ENCODE measurements around the gene PPP2R2B.

Gene PPP2R2B

DNA sequence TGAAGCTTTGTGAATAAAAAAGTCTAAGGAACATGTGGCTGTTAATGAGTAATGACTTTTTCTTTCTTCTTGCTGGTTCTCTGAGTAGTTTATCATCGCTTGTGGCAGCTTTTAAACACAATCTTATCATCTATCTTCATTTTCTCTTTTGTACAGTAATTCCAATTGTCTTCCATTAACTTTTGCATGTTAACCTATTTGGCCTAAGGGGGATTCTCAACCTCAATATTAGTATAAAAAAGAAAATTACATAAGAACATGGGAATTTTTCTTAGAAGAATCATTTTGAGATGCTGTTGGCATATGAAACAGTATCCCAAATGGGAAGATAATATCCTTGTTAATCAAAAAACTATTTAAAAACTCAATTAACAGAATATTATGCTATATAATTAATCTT, 182.9 kb downstream of the PPP2R2B start:
- DNase-seq = no peak

GRCh38 chr5:146690880-146691355, 187.6 kb downstream of the PPP2R2B start:
- no peak for DNase-seq

- no peak for DNase-seq
Observed at GRCh38 chr5:146687630-146688029, 190.9 kb downstream of the PPP2R2B start.

- no peak for DNase-seq
Observed at GRCh38 chr5:146683861-146684260, 194.7 kb downstream of the PPP2R2B start.

- no peak for DNase-seq
Observed at GRCh38 chr5:146682899-146683532, 195.5 kb downstream of the PPP2R2B start.

- no peak for DNase-seq
Observed at GRCh38 chr5:146681585-146682105, 196.9 kb downstream of the PPP2R2B start.

- no peak for DNase-seq
Observed at GRCh38 chr5:146680846-146681584, 197.5 kb downstream of the PPP2R2B start.

DNA sequence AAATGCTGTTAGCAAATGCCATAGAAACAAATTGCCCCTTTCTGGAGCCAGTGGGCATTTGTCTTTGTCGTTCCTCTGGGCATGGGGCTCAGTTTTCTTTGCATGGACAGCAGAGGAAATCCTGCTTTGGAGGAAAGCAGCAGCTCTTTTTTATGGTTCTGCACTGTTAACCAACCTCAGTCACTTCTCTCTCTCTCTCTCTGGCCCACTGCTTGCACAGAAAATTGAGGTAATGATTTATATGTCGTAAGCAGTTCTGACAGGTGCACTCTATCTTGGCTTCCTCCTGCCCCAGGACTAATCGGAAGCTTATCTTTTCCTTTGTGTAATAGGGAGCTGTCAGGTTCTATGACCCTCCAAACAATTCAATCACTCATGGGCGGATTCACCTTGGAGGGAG, 202.9 kb downstream of the PPP2R2B start:
- no peak for DNase-seq

DNA sequence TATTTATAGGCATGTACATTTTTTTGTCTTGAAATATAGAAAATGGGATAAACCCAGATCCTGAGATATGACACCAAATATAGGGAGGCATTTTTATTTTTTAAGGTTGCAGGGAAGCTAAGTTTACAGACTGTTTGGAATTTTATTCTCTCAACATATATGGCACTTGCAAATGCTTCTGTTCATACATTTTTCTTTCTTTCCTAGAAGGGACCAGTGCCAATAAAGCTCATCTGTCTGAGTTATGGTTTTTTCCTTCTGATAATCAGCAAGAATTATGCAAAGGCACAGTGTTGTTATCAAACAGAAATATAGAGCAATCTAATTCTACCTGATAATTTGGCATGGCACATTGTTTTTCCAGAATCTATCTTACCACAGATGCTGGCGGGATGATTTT, 205.7 kb downstream of the PPP2R2B start:
- DNase-seq = no peak

DNA sequence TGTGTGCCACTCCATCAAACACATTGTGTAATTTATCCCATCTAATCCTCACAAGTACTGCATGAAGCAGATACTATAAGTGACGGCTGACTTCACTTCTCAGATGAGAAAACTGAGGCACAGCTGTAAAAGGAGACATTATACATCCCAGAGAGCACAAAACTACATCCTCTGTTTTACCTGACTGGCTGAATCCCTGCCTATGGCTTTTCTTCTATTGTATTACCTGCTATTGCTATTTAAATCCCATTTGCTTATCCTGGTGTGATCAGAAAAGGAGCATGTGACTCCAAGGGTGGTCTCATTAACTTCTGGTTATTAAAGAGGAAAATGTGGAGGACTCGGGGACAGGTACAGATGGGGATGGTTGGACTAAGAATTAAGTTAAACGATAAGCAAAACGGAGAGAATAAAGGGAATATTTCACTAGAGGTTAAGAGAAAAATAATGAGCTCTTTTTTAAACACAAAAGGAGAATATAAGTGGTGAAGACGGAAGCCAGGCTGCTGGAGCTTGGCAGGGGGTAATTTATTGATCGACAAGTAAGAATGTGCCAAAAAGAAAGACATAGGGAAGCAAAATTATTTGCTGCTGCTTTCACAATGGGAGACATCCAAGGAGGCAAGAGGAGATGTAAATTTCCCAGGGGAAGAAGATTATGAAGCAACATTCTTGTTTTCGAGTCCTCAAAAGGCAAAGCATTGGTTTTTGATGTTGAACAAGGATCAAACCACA, 206.8 kb downstream of the PPP2R2B start:
- DNase-seq = no peak

DNA sequence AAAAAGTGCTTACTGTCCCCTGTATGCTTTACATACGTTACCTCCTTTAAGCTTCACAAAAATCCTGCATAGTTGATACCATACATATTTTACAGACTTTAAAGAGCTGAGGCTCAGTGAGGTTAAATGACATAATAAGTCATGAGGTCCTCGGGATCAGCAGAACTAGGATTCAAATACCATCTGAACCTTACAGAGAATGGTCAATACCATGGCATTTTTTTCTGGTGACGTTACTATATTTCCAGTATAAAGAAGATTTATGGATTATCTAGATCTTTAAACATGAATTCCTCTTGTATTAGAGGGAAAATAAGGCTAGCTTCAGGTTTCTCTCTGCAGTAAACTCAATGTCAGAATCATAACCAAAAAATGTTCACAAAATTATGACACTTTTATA, 208.9 kb downstream of the PPP2R2B start:
- DNase-seq = no peak

GRCh38 chr5:146667633-146668272, 210.8 kb downstream of the PPP2R2B start:
- DNase-seq = no peak

DNA sequence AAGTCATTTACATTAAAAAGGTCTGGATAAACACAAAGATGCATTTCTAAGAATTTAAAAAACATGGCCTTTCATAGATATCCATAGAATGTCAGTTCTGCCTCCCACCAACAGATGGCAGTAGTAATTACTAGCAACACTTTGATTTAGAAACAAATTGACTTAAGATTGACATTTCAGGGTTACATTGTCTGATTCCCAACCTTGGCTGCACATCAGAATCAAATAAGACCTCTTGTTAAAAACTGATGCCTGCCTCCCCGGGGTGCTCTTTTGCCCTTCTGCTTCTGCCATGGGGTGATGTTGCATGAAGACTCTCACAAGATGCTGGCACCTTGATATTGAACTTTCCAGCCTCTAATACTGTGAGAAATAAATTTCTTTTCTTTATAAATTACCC, 216.3 kb downstream of the PPP2R2B start:
- DNase-seq = no peak

DNA sequence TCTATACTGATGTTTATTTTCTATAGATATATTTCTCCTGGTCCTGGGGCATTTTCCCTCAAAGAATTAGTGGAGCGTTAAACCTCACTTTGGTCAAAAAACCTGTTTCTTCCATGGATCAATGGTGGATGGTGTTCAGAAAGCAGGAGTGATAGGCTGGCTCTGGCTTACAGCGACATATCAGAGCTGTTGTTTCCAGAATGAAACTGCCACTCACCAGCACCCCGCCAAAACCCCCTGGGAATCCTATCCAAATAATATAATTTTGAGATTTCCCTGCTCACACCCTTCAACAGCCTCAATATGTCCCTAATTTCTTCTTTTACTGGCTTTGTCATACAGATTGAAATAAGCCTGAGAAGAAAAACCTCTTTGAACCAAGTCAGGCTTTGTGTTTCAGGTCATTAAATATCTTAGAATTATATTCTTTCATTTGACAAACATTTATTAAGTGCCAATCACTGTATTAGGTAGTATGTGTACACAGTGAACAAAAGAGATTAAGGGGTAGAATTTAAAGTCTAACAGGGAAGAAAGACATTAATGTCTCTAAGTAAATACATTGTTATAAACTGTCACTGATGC, 218.1 kb downstream of the PPP2R2B start:
- no peak for DNase-seq

DNA sequence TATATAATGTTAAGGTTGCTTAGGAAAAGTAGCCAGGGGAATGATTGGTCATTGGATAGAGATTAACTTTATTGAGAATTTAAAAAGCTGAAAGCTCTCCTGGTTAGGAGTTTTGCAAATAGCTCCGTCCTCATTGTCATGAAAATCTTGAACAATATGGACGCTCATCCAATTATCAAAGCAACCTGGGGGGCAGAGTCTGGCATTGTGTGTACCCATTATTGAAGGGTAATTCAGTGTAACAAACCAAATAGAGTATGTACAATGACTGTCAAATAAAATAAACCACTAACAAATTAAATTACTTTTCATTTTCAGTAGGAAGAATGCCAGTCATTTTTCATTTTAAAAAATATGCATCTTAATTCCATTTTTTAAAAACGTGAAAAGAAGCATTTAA, 218.6 kb downstream of the PPP2R2B start:
- no peak for DNase-seq

GRCh38 chr5:146656703-146657102, 221.9 kb downstream of the PPP2R2B start:
- DNase-seq = no peak

- no peak for DNase-seq
Observed at GRCh38 chr5:146653560-146653959, 225.0 kb downstream of the PPP2R2B start.

- DNase-seq = no peak
Observed at GRCh38 chr5:146652547-146652946, 226.0 kb downstream of the PPP2R2B start.

DNA sequence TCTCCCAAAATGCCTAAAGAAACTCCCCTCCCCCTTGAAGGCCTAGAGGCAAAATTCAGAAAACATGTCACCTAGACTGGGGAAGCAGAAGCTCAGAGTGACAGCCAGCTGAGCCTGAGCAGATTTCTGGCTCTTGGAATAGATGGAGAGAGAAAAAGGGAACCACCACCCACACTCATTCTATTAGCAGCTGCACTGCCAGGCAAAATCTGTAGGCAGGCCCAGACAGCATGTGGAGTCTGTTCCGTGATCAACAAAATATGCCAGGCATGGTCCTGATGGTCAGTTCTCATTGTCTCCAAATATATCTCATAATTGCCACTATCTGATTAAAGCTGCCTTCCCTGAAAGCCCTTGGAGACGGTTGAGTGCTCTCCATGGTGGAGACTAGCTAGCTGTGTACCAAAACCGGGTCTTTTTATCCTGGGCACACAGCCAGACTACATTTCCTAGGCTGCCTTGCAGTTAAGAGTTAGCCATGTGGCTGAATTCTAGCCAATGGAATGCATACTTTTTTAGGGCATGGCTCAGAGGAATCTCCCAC, 230.8 kb downstream of the PPP2R2B start:
- DNase-seq = no peak

- no peak for DNase-seq
Observed at GRCh38 chr5:146646441-146646840, 232.1 kb downstream of the PPP2R2B start.

- no peak for DNase-seq
Observed at GRCh38 chr5:146645342-146645741, 233.2 kb downstream of the PPP2R2B start.

DNA sequence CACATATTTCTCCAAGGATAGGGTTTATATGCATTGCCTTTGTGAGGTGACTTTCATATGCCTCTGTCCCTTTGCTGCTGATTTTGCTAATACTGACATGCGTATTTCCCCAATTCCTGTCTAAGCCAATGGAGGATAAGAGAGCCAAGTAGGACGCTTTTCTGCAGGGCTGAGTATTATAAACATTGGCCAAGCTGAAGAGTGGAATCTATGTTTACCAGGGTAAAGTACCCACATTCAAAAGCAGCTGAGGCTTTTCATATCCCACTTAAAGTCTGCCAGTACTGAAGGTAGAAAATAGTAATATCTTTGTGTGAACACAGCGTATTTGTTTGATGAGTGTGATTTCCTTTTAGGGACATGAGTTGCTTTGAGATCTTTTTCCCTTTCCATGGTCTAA, 233.7 kb downstream of the PPP2R2B start:
- no peak for DNase-seq
